GM21423 (cell line): ENCODE results near the gene ATXN1.

Experiments used
- ATAC-seq: cut with Tn5 transposase; IDR thresholded peaks from one replicate; pipeline ENCODE4 v1.9.1; 2021; ENCODE audit warnings: mild to moderate bottlenecking, moderate library complexity; ENCODE audit not compliant: unreplicated experiment

The ATXN1 gene

GRCh38 chr6:16683641-16684194 is 77.5 kb downstream of the ATXN1 start:
- ATAC-seq = no peak

- ATAC-seq = no peak
These were observed 79.9 kb downstream of the ATXN1 start for GRCh38 chr6:16681260-16681873.

- ATAC-seq = no peak
These were observed 82.2 kb downstream of the ATXN1 start for GRCh38 chr6:16679050-16679449.

DNA sequence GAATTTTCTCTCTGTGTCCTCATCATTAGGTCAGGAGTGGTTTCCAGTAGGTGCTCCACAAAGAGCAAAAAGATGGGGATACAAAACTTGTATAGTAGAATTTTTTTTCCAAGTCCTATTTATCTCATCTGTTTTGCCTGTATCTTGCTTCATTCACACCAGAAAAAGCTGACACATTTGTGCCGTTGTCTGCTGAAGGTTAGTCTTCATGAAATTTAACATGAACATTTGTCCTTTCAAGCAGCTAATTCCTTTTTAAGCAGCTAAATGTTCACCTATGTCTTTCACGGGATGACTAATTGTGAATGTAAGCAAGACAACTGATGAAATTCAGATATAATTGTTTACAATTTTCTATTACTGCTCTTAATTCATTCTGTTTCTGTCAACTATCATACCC is 83.8 kb downstream of the ATXN1 start:
- ATAC-seq = no peak

GRCh38 chr6:16676978-16677377 is 84.3 kb downstream of the ATXN1 start:
- ATAC-seq = no peak

- no peak for ATAC-seq
These were observed 84.9 kb downstream of the ATXN1 start for GRCh38 chr6:16676376-16676775.

DNA sequence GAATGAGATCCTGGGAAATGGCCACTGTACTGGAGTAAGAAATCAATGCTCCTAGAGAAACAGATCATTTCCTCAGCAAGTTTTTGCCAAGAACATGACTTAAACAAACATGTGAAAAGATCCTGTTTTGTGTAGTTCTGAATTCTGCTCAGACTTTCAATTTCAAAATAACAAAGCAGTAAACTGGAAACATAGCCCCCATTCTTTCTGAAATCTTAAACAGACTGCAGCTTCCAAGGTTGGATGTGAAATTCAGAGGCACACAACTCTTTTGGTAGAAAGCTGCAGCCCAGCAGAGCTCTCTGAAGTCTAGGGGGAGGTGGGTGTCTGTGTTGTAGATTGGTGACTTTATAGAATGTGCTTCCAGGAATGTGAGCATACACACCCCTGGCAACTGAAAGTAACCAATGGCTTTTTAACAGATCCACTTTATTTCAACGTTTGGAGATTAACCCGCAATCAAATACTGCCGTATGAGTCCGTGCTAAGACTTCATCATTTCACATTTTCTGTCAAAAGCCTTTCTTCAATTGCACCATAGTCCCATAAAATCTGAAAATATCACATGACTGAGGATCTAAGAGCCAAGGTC is 86.4 kb downstream of the ATXN1 start:
- ATAC-seq = no peak

GRCh38 chr6:16673011-16673797 is 88.1 kb downstream of the ATXN1 start:
- no peak for ATAC-seq

- ATAC-seq = no peak
These were observed 89.7 kb downstream of the ATXN1 start for GRCh38 chr6:16671302-16672289.

GRCh38 chr6:16670617-16671051 is 90.6 kb downstream of the ATXN1 start:
- peak; percentile 22 for ATAC-seq

- ATAC-seq = peak; percentile 62
These were observed 91.1 kb downstream of the ATXN1 start for GRCh38 chr6:16670183-16670582.

GRCh38 chr6:16669227-16669626 is 92.0 kb downstream of the ATXN1 start:
- ATAC-seq = no peak

DNA sequence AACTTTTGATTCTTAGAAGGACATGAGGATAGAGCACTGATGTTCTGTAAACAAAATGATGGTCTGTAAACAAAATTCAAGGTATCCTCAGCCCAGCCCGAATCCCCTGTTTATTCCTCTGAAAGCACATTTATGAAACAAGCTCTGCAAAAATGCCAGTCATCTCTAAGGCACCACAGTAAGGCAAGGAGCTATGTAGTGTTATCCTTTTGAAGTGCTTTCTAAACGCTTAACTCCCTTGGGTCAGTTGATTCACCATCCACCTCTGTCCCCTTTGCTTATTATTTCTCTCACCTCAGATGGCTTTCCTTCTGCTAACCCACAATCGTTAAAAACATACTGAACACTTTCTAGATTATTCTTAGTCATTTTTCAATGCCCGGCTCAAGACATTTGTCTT is 93.8 kb downstream of the ATXN1 start:
- no peak for ATAC-seq

- ATAC-seq = no peak
These were observed 95.3 kb downstream of the ATXN1 start for GRCh38 chr6:16665992-16666391.

GRCh38 chr6:16665182-16665581 is 96.1 kb downstream of the ATXN1 start:
- ATAC-seq = no peak

DNA sequence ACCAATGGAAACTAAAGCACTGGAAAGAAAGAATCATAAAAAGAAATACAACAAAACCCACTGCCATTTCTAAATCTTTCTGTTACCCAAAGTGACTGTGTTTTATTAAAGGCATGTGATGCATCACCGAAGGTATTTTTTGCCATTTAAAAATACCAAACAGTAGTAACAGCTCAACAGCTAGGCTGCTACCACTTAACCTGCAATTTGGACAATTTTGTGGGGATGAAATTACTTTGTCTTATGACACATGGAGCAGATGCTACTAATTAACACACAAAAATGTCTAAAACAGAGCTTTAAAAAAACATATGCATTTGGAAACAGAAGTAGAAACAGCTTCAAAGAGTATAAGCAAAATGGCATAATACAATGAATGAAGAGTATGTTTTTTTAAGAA is 97.4 kb downstream of the ATXN1 start:
- ATAC-seq = no peak

DNA sequence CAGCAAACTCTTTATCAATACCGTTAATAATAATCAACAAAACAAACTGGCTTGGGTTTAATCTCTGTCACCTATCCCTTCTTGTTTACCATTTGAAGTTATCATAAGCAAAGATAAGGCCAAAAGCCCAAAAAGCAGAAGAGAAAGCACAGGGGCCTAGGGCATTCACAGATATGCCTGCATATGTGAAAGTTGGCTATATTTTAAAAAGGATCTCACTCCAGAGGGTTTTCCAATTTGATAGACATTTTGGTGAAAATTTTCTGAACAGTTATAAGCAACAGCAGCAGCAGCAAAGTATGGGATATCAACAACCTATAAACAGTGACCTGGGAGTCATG is 101.1 kb downstream of the ATXN1 start:
- no peak for ATAC-seq

DNA sequence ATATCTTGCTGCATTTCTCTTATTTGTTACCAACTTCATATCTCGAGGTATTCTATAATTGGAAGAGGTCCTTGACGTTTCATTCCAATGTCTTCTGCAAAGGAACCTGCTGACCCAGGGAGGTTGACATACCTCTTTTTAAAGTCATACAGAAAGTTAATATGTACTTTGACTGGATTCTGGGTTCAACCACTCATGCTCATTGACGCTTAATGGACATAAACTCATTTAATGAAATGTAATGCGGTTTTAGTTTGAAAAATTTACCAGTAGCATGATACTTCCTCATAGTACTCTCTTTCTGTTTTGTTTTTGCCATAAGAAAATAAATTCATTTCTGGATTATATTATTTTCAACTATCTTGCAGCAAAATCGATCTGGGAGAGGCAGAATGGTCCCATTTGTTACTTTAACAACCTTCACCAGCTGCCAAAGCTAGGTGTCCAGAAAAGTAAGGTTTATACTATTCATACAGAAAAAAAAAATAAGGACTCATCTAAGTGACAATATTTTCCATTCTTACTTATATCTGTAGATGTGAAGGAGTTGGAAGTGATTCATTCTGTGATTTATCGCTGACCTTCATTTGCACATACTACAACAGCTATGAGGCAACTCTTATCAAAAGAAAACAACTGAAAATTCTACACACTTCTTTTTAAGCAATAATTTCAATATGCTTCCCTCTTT is 101.6 kb downstream of the ATXN1 start:
- ATAC-seq = no peak

- no peak for ATAC-seq
These were observed 102.8 kb downstream of the ATXN1 start for GRCh38 chr6:16658348-16659034.

GRCh38 chr6:16657768-16658167 is 103.5 kb downstream of the ATXN1 start:
- no peak for ATAC-seq
